Activated T-cell treated with anti-CD3 and anti-CD28 coated beads for 4 hours (primary cell): ENCODE results near the gene CCDC92.
"Not testable (repeated sequence)": the region's sequence is repeated elsewhere in the genome, so short reads cannot be mapped to it uniquely, and the experiment has no call there.

Experiments
- DNase-seq: peaks from one replicate; pipeline ENCODE4 v3.0.0-alpha.2; 2020

The CCDC92 gene

DNA sequence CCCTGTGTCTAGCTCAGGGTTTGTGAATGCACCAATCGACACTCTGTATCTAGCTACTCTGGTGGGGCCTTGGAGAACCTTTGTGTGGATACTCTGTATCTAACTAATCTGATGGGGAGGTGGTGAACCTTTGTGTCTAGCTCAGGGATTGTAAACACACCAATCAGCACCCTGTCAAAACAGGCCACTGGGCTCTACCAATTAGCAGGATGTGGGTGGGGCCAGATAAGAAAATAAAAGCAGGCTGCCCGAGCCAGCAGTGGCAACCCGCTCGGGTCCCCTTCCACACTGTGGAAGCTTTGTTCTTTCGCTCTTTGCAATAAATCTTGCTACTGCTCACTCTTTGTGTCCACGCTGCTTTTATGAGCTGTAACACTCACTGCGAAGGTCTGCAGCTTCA, 25.1 kb downstream of the CCDC92 start:
- not testable (repeated sequence) for DNase-seq

DNA sequence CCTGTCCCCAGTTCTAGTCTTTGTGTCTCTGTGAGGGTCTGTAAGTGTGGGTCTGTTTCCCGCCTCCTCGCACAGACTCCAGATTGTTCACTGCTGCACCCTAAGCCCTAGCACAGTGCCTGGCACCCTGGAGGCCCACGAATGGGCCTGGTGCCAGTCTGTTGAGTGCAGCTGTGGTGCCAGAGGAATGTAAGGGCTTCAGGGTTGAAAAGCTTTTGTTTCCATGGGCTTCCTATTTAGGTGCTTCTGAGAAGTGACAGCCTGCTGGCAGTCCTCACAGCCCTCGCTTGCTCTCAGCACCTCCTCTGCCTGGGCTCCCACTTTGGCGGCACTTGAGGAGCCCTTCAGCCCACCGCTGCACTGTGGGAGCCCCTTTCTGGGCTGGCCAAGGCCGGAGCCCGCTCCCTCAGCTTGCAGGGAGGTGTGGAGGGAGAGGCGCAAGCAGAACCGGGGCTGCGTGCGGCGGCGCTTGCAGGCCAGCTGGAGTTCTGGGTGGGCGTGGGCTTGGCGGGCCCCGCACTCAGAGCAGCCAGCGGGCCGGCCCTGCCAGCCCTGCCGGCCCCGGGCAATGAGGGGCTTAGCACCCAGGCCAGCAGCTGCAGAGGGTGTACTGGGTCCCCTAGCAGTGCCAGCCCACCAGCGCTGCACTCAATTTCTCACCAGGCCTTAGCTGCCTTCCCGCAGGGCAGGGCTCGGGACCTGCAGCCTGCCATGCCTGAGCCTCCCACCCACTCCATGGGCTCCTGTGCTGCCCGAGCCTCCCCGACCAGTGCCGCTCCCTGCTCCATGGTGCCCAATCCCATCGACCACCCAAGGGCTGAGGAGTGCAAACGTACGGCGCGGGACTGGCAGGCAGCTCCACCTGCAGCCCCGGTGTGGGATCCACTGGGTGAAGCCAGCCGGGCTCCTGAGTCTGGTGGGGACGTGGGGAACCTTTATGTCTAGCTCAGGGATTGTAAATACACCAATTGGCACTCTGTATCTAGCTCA, 25.8 kb downstream of the CCDC92 start:
- not testable (repeated sequence) for DNase-seq

DNA sequence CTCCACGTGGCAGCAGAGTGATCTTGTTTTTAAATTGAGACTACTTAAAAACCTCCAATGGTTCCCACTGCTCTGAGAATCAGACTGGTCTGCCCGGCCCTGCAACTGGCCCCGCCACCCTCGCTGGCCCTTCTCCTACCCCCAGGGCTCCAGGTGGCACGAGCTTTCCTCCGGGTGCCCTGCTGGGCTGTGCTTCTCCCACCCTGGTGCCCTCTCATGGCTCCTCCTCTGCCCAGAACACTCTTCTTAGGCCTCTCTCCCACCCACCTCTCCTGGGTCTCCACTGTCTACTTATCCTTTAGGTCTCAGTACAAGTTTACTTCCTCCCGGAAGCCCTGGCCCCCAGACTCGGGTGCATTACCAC, 26.5 kb downstream of the CCDC92 start:
- no peak for DNase-seq

DNA sequence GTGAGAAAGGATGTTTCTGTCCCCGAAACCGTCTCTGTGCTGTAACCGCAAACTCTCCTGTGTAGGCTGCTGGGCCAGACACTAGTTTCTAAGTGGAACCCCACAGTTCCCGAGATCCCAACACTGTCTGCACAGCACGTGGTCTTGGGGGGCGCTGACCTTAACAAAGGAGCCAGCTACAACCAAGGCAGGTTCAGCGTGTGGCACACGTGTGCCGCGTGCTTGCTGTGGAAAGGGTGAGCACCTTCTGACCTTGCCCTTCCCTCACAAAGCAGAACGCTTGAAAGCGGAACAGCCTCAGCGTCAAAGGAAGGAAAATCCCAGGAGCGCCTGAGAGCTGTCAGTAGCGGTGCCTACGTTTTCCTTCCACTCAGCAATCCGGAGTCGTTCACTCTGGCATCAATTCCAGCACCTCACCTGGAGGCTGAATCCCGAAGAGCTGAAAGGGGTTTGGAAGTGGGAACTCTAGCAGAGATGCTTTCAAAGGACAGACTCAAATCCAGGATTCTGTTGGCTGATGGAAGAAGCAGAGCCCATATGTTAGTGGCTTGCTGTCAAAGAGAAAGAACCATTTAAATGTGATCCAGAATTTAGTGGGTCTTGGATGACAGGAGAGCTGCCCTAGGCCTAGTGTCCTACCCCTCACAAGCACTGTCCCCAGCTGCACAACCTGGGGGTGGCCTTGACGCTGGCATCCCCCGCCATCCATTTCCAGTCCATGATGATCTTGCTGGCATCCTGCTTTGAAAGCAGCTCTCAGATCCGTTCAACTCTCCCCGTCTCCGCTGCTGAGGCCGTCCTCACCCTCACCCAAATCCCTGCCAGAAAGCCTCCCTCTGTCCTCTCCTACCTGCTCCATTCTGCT, 27.1 kb downstream of the CCDC92 start:
- DNase-seq: no peak

DNA sequence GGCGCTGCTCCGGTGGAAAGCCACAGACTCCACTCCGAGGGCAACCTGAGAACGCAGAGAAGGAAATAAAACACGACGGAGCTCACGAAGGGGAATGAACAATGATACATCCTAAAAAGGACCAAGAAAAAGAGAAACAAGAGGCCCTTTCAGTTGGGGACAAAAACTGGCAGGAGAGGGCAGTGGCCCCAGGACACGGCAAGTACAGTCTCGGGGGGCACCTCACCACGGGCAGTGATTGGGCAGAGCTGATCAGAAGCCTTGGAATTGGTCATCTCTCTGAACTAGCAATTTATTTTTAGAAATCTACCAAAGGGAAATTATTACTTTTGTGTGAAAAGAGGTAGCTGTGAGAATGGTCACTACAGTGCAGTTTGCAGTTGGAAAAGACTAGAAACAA, 27.9 kb downstream of the CCDC92 start:
- no peak for DNase-seq

DNA sequence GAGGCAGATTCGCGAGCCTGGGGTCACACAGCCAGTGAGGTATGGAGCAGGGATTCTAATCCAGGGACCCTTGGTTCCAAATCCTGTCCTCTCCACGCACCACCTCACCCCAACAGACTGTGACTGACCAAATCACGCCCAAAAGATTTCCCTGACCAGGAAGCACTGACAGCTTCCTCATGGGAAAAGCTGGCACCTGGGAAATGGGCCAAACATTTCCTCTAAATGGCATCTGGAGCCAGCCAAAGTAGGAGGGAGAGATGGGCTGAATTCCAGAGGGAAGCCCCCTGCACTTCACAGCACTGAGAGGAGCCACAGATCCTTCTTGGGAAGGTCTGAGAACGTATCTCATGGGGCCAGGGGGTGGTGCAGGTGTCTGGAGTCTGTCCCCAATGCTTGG, 28.8 kb downstream of the CCDC92 start:
- no peak for DNase-seq

DNA sequence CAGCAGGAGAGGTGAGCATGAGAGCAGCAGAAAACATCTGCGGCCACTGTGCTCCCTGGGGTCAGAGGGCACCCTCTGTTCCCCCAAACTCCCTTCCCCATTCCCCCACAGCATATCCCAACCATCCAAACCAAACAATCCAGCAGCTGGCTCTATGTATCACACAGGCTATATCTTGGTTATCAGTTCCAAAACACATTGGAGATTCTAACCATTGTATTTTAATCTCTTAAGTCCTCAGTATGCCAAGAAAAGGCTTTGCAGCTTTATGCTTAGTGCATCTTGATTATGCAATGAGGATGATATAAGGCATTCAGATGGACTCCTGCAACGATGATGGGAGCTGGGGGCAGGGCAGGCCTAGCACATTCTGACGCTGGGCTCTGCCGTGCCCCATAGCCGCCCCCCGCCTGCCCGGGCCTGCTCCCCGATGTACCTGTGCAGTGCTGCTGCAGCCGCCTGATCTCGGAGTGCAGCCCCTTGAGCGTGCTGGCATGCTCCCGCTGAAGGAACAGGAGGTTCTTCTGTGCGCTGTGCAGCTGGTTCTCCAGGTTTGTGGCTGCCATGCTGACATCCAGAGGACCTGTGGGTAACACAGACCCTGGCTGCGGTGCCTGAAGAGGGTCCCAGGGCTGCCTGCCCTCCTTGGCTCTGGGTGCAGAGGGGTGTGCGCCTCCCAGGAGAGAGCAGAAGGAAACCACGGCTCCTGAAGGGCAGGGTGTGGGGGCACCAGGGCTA, 29.6 kb downstream of the CCDC92 start:
- no peak for DNase-seq

DNA sequence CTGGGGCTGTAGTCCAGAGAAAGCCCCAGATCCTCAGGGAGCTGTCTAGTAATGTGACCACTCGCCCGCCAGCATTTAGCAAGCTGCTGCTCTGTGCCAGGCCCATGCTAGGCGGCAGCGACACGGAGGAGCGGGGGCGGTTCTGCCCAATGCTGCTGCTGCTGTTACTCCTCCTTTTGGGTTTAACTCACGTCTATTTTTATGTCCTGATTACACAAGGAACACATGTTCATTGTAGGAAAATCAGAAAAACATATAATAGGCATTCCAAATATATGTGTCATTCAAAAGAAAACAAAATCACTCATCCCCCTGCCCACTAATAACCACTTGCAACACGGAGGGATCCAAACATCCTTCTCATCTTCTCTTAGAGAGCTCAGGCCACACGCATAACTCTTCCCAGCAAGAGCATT, 30.4 kb downstream of the CCDC92 start:
- DNase-seq: no peak

DNA sequence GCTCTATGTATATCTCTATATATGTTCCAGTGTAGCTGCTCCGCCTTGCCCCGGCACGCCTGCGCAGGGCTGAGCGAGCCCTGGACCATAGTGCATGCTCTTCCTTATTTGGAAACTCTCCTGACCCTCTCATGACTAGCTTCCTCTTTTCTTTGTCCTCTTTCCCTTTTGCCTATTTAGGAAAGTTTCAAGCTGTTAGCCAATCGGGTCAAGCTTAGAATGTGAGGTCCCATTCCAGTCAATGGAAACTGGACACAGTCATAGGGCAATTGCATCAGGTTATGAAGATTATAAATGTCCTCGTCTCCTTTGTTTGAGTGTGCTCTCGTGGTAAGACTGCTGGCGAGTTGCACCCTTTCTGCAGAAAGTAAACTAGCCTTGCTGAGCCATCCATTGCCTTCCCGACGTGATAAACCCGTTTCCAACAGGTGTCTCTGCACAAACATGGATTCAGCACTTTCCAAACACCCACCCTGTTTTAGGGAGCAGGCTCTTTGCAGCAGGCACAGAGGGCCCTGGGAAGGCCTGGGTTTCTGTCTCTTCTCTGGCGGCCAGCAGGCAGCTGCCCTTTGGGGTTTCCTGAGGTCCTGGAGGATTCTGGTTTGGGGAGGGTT, 30.9 kb downstream of the CCDC92 start:
- no peak for DNase-seq

DNA sequence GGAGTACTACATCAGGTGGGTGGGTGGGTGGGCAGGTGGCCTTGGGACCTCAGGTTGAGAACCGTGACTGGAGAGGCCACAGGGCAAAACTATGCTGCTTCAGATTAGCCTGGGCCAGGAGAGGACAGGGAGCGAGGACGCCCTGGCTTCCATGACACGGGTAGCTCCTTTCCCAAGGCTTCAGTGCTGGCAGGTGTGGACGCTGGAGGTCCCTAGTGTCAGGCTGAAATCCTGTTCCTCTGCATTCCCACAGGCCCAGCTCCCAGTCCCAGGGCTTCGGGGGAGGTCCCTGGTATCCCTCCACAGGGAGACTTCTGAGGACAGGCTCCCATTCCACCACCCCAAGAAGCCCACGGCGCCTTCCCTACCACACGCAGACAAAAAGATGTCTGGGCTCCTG, 31.6 kb downstream of the CCDC92 start:
- no peak for DNase-seq

DNA sequence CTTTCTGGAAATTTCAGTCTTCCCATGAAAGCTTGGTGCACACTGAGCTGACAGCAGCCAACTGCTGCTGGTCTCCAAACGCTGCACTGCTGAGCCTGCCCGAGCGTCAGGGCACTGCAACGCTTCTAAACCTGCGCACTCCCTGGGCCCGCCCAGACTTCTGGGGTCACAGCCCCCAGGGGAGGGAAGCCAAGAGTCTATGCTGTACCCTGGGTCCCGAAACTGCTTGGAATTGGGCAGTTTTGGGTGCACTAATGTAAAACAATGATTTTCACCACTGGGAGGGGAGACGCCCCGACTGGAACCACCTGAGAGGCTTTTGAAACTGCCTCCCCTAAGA, 32.0 kb downstream of the CCDC92 start:
- DNase-seq: no peak

DNA sequence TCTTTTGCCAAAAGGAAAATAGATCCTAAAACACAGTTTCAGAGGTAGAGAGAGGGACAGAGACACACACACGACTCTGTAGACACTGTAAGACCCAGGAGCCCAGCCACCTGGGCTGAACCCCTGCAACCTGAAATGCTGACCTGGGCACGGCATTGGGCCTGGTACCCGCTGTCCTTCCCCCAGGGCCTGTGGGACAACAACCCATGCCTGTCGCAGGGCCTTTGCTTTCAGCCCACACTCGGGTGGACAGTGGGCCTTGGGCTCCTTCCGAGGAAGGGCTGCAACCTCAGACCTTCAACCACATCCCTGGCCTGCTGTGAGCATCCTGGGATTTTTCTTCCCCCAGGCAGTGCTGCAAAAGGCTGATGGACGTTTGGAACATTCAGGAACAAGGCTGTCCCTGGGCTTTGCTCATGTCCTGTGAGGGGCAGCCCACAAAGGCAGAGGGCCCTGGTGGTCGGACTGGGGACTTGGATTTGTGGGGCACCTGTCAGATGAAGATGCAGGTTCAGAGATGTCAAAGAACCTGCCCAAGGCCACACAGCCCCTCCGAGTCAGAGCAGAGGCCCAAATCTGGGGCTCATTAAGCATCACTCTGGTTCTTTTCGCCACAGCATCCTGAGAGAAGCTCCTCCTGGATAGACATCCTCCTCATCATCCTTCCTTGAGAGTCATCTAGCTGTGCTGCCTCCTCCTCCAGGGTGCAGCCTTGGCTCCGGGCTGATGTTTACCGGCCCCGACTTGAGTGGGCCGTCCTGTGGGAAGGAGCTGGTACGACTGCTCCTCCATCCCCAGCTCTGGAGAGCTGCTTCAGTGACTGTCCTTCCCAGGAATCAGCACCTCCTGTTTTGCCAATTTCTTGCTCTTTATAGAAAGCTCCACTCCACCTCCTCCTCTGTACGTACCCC, 32.7 kb downstream of the CCDC92 start:
- DNase-seq: no peak

DNA sequence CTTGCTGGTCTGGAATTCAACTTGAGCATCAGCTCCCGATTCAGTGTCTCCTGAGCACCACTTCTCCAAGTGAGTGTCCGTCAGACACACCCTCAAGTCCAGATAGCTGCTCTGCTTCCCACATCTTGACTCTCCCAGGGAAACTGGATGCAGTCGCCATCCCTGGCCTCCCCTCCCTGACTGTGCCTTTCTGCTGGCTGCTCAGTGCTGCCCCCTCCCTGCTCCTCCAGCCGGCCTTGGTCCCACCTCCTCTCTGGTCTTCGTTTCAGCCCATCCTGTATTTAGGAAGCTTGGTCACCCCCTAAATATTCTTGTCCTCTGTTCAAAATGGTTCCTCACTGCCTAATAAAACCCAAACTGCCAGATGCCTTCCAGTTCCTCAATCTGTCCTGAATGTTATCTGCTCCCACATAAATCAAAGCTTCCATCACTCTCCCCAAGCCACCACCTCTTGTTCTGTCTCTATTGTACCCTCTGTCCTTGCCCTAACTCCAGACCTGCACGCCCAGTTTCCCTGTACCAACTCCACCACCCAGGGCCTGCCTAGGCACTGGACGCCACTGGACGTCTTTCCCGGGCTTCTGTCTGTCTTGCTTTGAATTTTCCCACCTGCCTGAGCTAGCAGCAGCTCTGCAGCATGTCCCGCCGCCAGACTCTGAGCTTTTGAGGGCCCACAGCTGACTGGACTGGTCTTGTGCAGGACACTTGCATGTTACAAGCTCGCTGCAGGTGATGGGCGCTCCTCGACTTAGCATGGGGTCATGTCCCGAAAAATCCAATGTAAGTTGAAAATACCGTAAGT, 33.8 kb downstream of the CCDC92 start:
- DNase-seq: no peak

DNA sequence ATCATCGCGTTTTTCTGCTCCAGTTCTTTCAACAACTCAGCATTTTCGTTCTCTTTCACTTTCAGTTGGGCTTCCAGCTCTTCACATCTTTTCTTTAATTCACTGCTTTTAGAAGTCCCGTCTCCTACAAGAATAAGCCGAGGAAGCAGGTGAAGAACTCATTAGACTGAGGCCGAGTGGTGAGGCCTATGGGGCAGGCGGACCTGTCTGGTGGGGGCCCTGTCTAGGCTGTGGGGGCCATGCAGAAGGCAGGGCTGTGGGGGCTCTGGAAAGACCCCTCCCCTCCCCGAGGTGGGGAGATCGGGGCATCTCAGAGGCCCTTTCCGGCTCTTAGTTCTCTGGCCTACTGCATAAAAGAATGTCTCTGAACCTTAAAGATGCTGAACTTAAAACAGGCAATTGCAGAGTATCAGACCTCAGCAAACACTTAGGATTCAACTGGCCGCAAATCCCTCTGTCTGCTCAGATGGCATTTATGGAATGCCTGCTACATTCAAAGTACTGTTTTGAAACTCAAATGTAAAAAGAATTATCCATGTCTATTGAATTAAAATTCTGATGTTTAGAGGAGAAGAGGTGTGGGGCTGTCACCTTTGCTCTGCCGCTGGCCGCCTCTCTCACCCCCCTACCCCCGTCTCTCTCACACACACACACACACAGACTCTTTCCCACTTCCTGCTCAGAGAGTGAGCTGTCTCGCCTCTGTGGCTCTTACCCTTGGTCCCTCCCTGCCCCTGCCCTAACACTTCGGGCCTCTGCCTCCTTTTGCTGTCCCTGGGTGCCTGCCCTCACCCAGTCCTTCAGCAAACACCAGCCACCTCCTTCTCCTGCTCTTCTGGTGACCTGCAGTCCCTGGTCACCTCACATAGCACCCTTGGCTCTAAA, 34.7 kb downstream of the CCDC92 start:
- DNase-seq: peak; percentile 17

DNA sequence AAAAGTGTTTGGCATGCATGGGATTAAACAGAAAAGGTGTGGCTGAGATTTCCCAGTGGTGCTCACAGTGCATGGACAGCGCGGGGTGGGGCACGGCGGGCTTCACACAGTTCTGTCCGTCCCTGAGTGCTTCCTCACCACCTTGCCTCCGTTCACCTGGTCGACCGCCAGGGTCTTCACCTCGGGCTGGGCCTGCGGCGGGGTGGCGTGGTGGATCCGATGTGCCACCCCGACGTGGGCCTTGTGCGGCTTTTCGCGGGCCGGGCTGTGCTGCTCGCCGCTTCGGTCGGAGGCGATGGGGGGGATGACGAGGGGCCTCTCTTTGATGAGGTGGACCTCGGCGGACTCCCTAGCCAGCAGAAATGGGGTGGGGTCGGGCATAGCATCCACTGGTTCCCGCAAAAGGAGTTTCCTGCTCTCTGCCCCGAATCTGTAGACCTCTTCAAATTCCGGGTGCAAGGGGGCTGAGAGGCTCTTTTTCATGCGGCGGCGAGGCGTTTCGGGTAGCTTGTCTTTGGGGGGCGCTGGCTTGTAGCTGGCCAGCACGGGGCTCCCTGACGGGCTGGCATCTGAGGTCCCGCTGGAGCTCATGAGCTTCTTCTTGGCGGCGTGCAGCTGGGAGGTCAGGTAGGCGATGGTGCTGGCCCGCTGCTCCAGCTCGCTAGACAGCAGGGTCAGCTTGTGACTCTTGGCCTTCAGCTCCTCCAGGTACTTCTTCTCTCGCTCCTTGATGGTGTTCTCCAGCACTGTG, 35.5 kb downstream of the CCDC92 start:
- no peak for DNase-seq

DNA sequence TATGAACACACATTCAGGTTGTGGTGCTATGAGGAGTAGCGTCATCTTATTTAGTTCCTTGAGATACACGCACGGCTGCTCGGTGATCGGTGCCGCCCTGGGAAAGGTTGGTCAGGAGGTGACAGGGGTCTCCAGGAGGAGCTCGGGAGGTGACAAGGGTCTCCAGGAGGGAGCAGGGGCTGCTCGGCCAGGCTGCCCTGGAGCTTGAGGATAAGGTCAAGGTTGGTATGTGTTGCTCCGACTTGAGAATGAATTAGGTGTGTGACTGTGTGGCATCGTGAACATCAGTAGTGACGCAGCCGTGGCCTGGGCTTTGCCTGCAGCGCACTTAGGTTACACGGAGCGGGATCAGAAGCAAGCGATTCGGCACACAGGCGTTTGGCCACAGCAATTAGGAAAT, 36.2 kb downstream of the CCDC92 start:
- DNase-seq: no peak

DNA sequence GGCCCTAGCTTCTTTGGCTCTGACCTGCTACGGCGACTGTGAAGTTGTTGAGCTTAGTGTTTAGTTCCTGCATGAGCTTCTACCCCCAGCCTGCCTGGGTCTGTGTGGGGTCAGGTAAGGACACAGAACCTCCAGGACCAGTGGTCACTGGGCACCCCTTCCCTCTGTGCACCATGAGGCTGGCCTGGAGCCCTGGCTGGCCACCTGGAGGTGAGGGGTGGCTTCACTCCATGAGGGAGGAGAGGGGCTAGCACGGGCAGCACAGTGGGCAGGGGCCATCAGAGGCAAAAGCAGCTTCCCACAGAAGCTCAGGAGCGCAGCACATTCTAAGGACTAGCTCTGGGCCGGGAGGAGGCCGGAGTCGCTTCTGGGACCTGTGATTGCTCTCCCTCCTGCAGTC, 36.7 kb downstream of the CCDC92 start:
- no peak for DNase-seq

DNA sequence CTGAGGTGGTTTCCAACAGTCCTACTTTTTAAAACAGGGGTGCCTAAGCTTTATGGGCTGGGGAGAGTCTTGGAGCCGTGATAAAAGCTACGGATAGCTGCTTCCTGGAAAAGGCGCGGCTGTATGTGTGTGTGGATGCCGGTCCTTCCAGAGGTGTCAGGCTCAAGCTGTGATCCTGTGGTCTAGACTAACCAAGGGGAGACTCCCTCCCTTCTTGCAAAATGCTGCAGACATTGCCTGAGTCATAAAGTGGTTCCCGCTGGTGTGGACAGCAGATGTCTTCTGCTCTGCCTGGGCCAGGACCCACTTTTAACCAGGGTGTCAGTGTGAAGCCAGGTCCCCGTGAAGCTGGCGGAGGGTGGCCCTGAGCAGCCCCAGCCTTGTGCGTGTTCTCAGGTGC, 37.8 kb downstream of the CCDC92 start:
- DNase-seq: no peak

DNA sequence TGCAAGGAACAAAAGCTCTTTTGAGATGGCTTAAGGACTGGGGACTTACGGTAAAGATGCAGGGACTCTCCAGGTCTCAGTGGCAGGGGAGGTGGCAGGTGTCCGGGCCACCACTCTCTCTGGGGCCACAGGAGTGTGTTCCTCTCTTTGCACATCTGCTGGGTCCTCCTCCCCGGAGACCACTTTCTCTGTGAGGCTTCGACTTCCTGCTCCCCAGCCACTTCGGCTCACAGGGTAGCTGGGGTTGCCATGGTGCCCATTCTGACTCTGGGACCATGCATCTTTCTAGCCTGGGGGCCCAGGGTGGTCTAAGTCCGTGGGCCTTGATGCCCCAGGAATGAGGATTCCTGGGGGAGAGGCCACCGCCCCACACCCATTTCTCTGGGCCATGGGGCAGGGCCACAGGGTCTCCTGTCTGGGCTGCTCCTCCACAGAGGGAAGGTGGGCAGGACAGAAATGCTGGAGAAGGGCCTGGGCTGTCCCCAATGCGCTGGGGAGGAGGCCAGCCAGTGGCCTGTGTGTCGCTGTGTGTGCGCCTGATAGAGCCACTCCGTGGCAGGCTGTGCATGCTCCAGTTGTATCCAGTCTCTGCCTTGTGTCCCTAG, 38.5 kb downstream of the CCDC92 start:
- DNase-seq: no peak
